ENCODE measurements around the gene NCAM2.

DNA sequence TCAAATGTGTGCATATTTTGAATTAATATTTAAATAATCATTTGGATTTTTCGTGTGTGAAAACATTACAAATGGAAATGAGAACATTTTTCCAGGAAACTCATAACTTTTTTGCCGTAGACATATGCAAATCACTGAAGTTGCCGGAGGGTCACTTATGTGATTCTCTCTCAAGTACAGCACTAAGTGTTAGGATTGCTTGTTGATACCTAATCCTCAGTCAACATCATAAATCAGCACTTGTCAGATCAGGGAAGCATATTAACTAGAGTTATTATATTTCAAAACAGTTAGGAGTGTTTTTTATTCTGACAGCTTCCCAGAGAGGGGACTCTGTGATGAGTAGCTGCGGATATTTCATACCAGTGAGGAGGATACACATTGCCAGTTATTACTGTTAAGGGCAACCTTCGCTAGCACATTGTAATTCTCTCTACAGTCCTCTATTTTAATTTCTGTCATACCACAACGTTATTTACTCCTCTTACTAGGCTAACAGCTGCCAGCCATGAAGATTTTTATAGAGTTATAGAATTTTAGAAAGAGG lies 41.5 kb downstream of the NCAM2 start:
- TF ChIP-seq, protein P1, sequence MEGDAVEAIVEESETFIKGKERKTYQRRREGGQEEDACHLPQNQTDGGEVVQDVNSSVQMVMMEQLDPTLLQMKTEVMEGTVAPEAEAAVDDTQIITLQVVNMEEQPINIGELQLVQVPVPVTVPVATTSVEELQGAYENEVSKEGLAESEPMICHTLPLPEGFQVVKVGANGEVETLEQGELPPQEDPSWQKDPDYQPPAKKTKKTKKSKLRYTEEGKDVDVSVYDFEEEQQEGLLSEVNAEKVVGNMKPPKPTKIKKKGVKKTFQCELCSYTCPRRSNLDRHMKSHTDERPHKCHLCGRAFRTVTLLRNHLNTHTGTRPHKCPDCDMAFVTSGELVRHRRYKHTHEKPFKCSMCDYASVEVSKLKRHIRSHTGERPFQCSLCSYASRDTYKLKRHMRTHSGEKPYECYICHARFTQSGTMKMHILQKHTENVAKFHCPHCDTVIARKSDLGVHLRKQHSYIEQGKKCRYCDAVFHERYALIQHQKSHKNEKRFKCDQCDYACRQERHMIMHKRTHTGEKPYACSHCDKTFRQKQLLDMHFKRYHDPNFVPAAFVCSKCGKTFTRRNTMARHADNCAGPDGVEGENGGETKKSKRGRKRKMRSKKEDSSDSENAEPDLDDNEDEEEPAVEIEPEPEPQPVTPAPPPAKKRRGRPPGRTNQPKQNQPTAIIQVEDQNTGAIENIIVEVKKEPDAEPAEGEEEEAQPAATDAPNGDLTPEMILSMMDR (IDR thresholded peaks at IDR 0.05): no peak
- TF ChIP-seq POLR2AphosphoS5 (IDR thresholded peaks at IDR 0.05): no peak
- TF ChIP-seq POLR2A (IDR thresholded peaks at IDR 0.05): no peak
- no peak for TF ChIP-seq EP300 (IDR thresholded peaks at IDR 0.05; ENCODE audit: low read depth)
